SK-N-SH treated with all-trans-retinoic acid at 6 μM for 48 hours (cell line): ENCODE results near the gene ICA1.

Experiments used
- ATAC-seq: fragments of 200-7000 bp; cut with Tn5 transposase; 3 replicates; pipeline ENCODE4 v1.9.1; 2020; ENCODE audit warnings: mild to moderate bottlenecking, moderate library complexity
- ARNTL ChIP-seq: fragments of 450-650 bp; formaldehyde crosslinking; IDR thresholded peaks from 2 replicates; pipeline ENCODE4 v1.5.0; 2020; ENCODE audit warnings: low read depth, mild to moderate bottlenecking, moderate library complexity, borderline replicate concordance
- CSDC2 ChIP-seq: fragments of 250-450 bp; sonication (Bioruptor Pico); IDR thresholded peaks from 2 replicates; pipeline ENCODE4 v1.5.0; 2020; ENCODE audit warnings: mild to moderate bottlenecking, moderate library complexity
- GLIS3 ChIP-seq: fragments of 250-450 bp; sonication (Bioruptor Pico); IDR thresholded peaks from 2 replicates; pipeline ENCODE4 v1.5.0; 2020; ENCODE audit warnings: mild to moderate bottlenecking, moderate library complexity
- ISL1 ChIP-seq: fragments of 250-450 bp; sonication (Bioruptor Pico); IDR thresholded peaks from 2 replicates; pipeline ENCODE4 v2.1.2; 2022; ENCODE audit warnings: mild to moderate bottlenecking, moderate library complexity
- OSR1 ChIP-seq: fragments of 250-450 bp; sonication (Bioruptor Pico); IDR thresholded peaks from 2 replicates; pipeline ENCODE4 v1.8.0; 2022; ENCODE audit warnings: moderate library complexity, mild to moderate bottlenecking, inconsistent platforms
- PATZ1 ChIP-seq: fragments of 250-450 bp; sonication (Bioruptor Pico); IDR thresholded peaks from 2 replicates; pipeline ENCODE4 v1.8.0; 2020; ENCODE audit warnings: mild to moderate bottlenecking, moderate library complexity, borderline replicate concordance
- POU6F1 ChIP-seq: fragments of 250-450 bp; sonication (Bioruptor Pico); IDR thresholded peaks from 2 replicates; pipeline ENCODE4 v1.8.0; 2021; ENCODE audit warnings: low read depth, mild to moderate bottlenecking, moderate library complexity, borderline replicate concordance
- PPARA ChIP-seq: fragments of 250-450 bp; sonication (Bioruptor Pico); IDR thresholded peaks from 2 replicates; pipeline ENCODE4 v1.5.0; 2020; ENCODE audit warnings: mild to moderate bottlenecking, borderline replicate concordance
- RARB ChIP-seq: fragments of 250-450 bp; sonication (Bioruptor Pico); IDR thresholded peaks from 2 replicates; pipeline ENCODE4 v1.8.0; 2021; ENCODE audit warnings: mild to moderate bottlenecking, moderate library complexity
- TOX ChIP-seq: fragments of 250-450 bp; sonication (Bioruptor Pico); IDR thresholded peaks from 2 replicates; pipeline ENCODE4 v1.8.0; 2021; ENCODE audit warnings: mild to moderate bottlenecking, moderate library complexity, borderline replicate concordance
- ZC3H10 ChIP-seq: fragments of 250-450 bp; sonication (Bioruptor Pico); IDR thresholded peaks from 2 replicates; pipeline ENCODE4 v1.5.1; 2021; ENCODE audit warnings: mild to moderate bottlenecking, moderate library complexity
- ZFP3 ChIP-seq: fragments of 250-450 bp; sonication (Bioruptor Pico); IDR thresholded peaks from 2 replicates; pipeline ENCODE4 v1.5.0; 2020; ENCODE audit warnings: mild to moderate bottlenecking, moderate library complexity
- ZFP30 ChIP-seq: fragments of 450-650 bp; formaldehyde crosslinking; IDR thresholded peaks from 2 replicates; pipeline ENCODE4 v1.5.0; 2022; ENCODE audit warnings: mild to moderate bottlenecking, moderate library complexity
- ZNF565 ChIP-seq: fragments of 450-650 bp; formaldehyde crosslinking; conservative IDR thresholded peaks from 2 replicates; pipeline ENCODE4 v1.5.0; 2020; ENCODE audit warnings: low read depth, mild to moderate bottlenecking, moderate library complexity
- ZNF70 ChIP-seq: fragments of 450-650 bp; formaldehyde crosslinking; IDR thresholded peaks from 2 replicates; pipeline ENCODE4 v1.5.0; 2020; ENCODE audit warnings: mild to moderate bottlenecking, moderate library complexity
- ZNF8 ChIP-seq: fragments of 450-650 bp; formaldehyde crosslinking; IDR thresholded peaks from 2 replicates; pipeline ENCODE4 v1.5.0; 2020; ENCODE audit warnings: mild to moderate bottlenecking, moderate library complexity
- TF ChIP-seq, protein P1 (sequence below): fragments of 250-450 bp; sonication (Bioruptor Pico); IDR thresholded peaks from 2 replicates; pipeline ENCODE4 v1.5.0; 2020; ENCODE audit warnings: mild to moderate bottlenecking, moderate library complexity
- TF ChIP-seq, protein P2 (sequence below): fragments of 250-450 bp; sonication (Bioruptor Pico); IDR thresholded peaks from 2 replicates; pipeline ENCODE4 v1.5.1; 2020; ENCODE audit warnings: low read depth, mild to moderate bottlenecking, moderate library complexity

ICA1 gene

DNA sequence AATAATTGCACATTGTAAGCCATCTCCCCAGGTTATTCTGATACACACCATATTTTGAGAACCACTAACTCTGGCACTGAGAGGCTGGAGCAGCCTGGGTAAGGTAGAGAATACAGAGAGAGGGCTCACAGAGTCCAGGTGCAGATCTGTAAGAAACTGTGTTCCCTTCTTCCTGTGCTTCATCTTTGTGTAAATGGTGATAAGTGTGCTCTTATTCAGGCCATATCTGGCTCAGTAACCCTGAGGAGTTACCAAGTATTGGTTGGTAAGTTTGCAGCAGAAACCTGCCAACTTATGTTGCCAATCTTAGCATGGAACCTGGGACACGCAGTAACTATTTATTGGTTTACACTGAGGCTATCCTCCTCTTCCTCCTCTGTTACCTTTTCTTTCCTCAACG, 16.2 kb upstream of the ICA1 start:
- TF ChIP-seq OSR1 (CRISPR knock-in tag) (no peak), ZFP30 (CRISPR knock-in tag) (no peak), PATZ1 (no peak), ISL1 (CRISPR knock-in tag) (no peak), ZNF70 (CRISPR knock-in tag) (no peak), ARNTL (CRISPR knock-in tag) (no peak), RARB (no peak), TOX (CRISPR knock-in tag) (no peak), POU6F1 (CRISPR knock-in tag) (no peak), GLIS3 (CRISPR knock-in tag) (no peak), ZNF565 (CRISPR knock-in tag) (no peak), PPARA (no peak), ZNF8 (CRISPR knock-in tag) (no peak)
- TF ChIP-seq, protein P1, sequence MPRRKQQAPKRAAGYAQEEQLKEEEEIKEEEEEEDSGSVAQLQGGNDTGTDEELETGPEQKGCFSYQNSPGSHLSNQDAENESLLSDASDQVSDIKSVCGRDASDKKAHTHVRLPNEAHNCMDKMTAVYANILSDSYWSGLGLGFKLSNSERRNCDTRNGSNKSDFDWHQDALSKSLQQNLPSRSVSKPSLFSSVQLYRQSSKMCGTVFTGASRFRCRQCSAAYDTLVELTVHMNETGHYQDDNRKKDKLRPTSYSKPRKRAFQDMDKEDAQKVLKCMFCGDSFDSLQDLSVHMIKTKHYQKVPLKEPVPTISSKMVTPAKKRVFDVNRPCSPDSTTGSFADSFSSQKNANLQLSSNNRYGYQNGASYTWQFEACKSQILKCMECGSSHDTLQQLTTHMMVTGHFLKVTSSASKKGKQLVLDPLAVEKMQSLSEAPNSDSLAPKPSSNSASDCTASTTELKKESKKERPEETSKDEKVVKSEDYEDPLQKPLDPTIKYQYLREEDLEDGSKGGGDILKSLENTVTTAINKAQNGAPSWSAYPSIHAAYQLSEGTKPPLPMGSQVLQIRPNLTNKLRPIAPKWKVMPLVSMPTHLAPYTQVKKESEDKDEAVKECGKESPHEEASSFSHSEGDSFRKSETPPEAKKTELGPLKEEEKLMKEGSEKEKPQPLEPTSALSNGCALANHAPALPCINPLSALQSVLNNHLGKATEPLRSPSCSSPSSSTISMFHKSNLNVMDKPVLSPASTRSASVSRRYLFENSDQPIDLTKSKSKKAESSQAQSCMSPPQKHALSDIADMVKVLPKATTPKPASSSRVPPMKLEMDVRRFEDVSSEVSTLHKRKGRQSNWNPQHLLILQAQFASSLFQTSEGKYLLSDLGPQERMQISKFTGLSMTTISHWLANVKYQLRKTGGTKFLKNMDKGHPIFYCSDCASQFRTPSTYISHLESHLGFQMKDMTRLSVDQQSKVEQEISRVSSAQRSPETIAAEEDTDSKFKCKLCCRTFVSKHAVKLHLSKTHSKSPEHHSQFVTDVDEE (CRISPR knock-in tag): no peak
- TF ChIP-seq, protein P2, sequence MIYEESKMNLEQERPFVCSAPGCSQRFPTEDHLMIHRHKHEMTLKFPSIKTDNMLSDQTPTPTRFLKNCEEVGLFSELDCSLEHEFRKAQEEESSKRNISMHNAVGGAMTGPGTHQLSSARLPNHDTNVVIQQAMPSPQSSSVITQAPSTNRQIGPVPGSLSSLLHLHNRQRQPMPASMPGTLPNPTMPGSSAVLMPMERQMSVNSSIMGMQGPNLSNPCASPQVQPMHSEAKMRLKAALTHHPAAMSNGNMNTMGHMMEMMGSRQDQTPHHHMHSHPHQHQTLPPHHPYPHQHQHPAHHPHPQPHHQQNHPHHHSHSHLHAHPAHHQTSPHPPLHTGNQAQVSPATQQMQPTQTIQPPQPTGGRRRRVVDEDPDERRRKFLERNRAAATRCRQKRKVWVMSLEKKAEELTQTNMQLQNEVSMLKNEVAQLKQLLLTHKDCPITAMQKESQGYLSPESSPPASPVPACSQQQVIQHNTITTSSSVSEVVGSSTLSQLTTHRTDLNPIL (CRISPR knock-in tag): no peak
- ATAC-seq: no peak

GRCh38 chr7:8277394-8277982, 15.5 kb upstream of the ICA1 start:
- no peak for ATAC-seq
- TF ChIP-seq TOX (CRISPR knock-in tag): no peak
- TF ChIP-seq, protein P2 (CRISPR knock-in tag): no peak
- TF ChIP-seq ZC3H10 (CRISPR knock-in tag): no peak
- TF ChIP-seq OSR1 (CRISPR knock-in tag): no peak
- TF ChIP-seq ZFP30 (CRISPR knock-in tag): no peak
- TF ChIP-seq CSDC2 (CRISPR knock-in tag): no peak

DNA sequence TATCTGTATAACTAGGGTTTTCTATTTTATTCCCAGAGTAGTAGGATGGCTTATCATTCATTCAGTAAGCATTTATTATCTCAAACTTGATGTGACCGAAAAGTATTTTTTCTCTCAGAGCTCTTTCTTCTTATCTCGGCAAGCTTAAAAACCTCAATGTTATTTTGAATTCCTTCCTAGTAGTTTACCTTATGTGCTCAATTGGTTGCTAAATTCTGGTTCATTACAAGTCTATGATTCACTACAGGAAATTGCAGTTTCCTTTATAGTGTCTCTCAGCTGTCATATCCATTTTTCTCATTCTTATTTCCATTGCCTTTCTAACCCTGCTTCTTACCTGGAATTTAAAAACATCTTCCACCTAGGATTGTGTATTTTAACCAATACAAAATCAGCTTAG, 12.6 kb upstream of the ICA1 start:
- no peak for ATAC-seq
- no peak for TF ChIP-seq ZFP3 (CRISPR knock-in tag)
- no peak for TF ChIP-seq TOX (CRISPR knock-in tag)
- no peak for TF ChIP-seq ZC3H10 (CRISPR knock-in tag)
- TF ChIP-seq RARB: no peak
- no peak for TF ChIP-seq POU6F1 (CRISPR knock-in tag)
- TF ChIP-seq ZNF565 (CRISPR knock-in tag): no peak
- TF ChIP-seq ISL1 (CRISPR knock-in tag): no peak
- no peak for TF ChIP-seq PPARA
